Superior temporal gyrus (tissue), 1 donor: ENCODE measurements around the gene TRIM72.
"Not testable (repeated sequence)": the region's sequence is repeated elsewhere in the genome, so short reads cannot be mapped to it uniquely, and the experiment has no call there.

Source experiments
- DNase-seq: peaks from one replicate; pipeline ENCODE4 v3.0.0-alpha.2; 2016; ENCODE audit errors: extremely low spot score

The TRIM72 gene, protein sequence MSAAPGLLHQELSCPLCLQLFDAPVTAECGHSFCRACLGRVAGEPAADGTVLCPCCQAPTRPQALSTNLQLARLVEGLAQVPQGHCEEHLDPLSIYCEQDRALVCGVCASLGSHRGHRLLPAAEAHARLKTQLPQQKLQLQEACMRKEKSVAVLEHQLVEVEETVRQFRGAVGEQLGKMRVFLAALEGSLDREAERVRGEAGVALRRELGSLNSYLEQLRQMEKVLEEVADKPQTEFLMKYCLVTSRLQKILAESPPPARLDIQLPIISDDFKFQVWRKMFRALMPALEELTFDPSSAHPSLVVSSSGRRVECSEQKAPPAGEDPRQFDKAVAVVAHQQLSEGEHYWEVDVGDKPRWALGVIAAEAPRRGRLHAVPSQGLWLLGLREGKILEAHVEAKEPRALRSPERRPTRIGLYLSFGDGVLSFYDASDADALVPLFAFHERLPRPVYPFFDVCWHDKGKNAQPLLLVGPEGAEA

DNA sequence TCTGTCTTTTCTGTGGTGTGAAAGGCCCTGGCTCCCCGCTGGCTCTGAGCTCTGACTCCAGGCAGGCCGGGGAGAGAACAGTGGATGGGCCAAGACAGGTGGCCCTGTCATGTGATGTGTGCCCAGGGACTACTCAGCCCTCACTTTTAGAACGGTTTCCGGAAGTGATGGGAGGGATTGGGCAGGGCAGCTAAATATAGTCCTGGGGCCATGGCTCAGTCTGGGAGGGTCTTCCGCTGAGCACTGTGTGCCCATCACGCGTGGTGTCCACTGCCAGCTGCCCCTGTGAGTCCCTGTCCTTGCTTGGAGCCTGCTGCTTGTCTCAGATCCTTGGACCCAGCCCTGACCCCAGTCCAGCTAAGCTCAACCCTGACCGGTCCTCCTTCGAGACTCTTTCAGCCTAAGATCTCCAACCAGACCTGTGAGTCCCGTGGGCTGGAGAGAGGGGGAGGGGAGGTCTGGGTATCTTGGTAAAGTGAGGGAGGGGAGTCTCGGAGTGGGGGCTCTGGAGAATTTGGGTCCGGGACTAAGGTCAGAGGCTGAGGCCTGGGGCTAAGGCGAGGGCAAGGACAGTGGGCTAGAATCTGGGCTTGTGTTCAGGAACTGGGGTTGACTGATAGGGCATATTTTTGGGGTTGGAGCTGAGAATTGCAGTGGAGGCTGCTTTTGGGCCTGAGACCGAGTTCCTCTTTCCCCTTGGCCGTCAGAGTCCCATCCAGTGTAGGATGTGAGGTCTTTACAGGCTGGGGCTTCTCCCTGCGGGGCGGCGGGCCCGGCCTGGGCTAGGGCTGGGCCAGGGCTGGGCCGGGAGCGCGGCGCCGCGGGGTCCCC is at the start of gene TRIM72:
TSS of gene TRIM72 (plus strand) at position 243 of the 831 bp plus-strand sequence. CDS start 620 bp downstream, outside the sequence.
- DNase-seq = no peak

- DNase-seq = no peak
Measured at GRCh38 chr16:31167315-31167714, 46.6 kb upstream of the TRIM72 start.

DNA sequence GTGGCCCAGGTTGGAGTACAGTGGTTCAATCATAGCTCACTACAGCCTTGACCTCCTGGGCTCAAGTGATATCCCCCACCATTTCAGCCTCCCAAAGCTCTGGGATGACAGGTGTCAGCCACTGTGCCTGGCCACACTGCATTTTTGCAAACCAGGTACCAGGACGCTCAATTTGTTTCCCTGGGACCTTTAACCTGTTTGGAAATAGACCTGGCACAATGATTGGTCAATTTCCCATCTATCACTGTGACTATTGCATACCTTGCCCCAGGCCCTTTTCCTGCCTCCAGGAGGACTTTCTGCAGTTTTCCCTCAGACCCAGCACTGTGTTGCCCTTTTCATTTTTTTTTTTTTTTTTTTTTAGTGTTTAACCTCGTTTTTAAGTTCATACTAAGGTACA is 45.1 kb upstream of the TRIM72 start:
- no peak for DNase-seq

GRCh38 chr16:31170048-31170447 is 43.9 kb upstream of the TRIM72 start:
- not testable (repeated sequence) for DNase-seq

DNA sequence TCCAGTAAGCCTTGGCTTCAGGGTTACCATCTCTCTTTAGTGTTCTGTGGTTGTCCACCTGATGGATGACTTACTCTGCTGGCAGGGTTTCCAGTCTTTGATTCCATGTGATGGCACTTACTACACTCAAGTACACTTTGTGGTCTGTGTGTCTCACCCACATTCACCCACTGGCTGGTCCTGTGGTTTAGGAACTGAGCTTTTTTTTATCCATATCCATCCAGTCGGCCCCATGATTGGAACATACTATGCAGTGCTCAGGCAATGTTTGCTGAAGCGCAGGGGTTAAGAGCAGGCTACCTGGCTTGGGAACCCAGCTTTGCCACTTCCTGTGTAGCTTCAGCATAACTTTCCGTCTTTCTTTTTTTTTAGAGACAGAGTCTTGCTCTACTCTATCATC is 36.8 kb upstream of the TRIM72 start:
- no peak for DNase-seq

DNA sequence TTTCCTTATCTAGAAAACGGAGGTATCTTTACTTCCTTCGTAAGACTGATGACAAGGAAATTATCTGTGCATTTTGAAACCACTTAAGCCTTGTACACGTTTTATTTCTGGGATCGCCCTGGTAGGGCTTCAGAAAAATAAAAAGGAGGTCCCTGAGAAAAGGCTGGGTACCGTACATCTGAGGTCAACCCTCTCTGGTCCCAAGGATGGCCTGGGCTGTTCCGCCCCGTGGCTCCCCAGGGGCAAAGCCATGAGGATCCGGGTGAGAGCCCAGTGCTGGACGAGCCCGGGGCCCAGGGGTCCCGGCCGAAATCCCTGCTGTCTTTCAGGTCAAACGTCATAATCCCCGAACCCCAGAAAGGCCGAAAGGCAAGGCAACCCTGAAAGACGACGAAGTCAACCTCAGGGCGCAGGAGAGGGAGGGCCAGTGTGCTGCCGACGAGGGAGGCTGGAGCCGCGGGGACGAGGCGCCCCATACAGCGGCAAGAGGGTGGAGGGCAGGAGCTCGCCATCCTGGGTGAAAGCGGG is 34.6 kb upstream of the TRIM72 start:
- DNase-seq = peak; percentile 24

DNA sequence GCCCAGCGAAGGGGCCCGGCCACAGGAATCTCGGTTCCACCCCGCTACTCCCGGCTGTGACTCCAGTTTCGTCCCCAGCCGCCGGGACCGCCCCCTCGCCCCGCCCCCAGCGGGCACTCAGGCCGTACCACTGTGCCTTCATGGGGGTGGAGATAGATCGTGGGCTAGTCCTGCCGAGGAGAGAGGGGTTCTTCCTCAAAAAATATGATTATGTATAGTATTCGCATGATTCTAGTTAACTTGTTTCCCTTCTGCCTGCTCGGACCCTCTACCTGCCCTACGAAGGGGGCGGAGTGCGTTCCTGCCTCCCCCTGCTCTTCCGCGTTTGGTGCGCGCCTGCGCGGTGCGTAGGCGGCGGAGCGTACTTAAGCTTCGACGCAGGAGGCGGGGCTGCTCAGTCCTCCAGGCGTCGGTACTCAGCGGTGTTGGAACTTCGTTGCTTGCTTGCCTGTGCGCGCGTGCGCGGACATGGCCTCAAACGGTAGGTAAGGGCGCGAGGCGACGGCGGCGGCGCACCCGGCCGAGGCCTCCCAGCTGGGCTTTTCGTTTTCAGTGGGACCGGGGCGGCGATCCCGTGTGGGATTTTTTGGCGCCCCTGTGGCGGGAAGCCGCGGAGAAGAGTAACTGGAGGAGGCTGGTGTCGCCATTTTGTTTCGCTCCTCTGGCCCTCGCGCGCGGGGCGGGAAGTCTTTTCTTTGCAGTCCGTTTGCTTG is 34.0 kb upstream of the TRIM72 start, which contains the start of gene FUS:
TSS of gene FUS (plus strand) at position 393 of the 713 bp plus-strand sequence. CDS start at position 469, 76 bp downstream.
- DNase-seq = peak; percentile 95

GRCh38 chr16:31181102-31181830 is 32.7 kb upstream of the TRIM72 start:
- no peak for DNase-seq

GRCh38 chr16:31182391-31182790 is 31.5 kb upstream of the TRIM72 start:
- no peak for DNase-seq

GRCh38 chr16:31183432-31184428 is 30.2 kb upstream of the TRIM72 start:
- no peak for DNase-seq

- DNase-seq = no peak
Measured at GRCh38 chr16:31184888-31185287, 29.0 kb upstream of the TRIM72 start.

GRCh38 chr16:31185339-31185738 is 28.6 kb upstream of the TRIM72 start:
- DNase-seq = no peak

GRCh38 chr16:31186176-31186575 is 27.7 kb upstream of the TRIM72 start:
- DNase-seq = no peak

- DNase-seq = no peak
Measured at GRCh38 chr16:31186930-31187807, 26.8 kb upstream of the TRIM72 start.

GRCh38 chr16:31187808-31188189 is 26.1 kb upstream of the TRIM72 start:
- no peak for DNase-seq

GRCh38 chr16:31188450-31189411 is 25.2 kb upstream of the TRIM72 start:
- no peak for DNase-seq

DNA sequence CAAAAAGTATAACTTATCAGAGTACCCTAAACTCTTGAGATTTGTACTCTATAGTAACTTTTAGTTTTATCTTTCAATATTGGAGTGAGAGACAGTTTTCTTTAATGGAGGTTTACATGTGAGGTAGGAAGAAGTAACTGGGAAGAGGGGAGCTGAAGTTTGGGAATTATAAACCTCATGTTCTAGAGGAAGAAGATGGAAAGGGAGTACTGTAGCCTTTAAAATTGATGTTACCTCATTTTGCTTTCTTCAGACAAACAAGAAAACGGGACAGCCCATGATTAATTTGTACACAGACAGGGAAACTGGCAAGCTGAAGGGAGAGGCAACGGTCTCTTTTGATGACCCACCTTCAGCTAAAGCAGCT is 24.5 kb upstream of the TRIM72 start:
- DNase-seq = no peak

DNA sequence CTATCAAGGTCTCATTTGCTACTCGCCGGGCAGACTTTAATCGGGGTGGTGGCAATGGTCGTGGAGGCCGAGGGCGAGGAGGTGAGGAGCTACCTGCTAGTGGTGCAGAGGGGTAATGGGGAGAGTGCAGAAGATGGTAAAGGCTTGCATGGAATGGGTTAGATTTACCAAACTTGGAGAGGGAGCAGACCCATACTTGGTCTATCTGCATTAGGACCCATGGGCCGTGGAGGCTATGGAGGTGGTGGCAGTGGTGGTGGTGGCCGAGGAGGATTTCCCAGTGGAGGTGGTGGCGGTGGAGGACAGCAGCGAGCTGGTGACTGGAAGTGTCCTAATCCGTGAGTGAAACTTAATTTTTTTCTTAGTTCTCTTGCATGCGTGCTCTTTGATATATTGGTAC is 23.9 kb upstream of the TRIM72 start:
- no peak for DNase-seq
